ENCODE measurements around the gene TTC22. TPM values are rescaled to one million over a fixed set of nuclear protein-coding genes. Genes with fewer than 3 reads are reported as not detected.
"Not testable (repeated sequence)": the region's sequence is repeated elsewhere in the genome, so short reads cannot be mapped to it uniquely, and the experiment has no call there.

Gene TTC22
- polyA plus RNA-seq, 10 donors = 0.06 to 1.7 (median 0.23) TPM; not detected in 3

DNA sequence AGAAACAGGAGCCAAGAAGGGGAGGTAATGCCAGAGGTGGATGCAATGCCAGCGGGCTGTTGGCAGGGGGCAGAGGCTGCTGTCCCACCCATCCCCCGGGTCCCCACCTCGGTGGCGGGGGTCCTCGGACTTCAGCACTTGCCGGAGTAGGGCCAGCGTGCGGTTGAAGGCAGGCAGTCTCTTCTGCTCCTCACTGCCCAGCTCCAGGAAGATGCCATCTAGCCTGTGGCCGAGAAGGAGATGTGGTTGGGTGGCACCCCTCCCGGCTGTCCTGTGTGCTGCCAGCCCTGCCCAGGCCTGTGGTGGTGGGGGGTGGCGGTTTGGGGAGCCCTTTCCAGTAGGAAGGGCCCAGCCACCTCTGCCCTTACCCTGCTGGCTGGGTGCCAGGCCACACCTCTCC lies 13.5 kb downstream of the TTC22 start:
- DNase-seq = no peak

DNA sequence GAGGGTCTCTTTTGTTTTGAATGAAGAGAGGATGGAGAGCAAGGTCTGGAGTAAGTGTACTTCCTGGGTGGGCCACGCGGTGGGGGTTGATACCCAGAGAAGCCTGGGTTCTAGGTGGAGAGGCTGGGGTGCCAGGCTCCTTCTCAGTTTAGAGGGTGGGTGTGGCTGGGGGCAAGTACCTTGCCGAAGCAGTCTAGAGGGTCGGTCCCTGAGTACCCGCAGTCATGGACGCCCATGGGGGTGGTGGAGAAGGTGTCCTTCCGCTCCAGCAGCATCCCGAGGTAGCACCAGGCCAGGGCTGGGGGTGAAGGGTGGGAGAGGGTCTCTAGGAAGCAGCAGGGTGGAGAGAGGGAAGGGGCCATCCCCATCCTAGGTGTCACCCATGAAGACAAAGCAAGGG lies 14.3 kb downstream of the TTC22 start:
- DNase-seq = no peak

DNA sequence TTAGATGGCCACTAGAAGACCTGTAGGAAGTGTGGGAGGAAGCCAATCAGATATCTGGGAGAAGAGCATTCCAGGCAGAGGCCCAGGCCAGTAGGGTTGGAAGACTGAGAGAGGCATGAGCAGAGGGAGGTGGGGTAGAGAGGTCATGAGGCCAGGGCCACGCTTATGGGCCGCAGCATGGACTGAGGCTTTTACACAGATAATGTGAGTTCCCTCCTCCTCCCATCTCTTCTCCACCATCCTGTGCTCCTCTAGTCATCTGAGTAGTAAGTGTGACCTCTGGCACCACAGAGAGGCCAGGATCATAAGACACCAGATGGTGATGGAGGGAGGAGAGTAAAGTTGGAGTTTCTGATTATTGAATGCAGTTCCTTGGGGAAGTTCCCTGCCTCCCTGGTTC lies 17.1 kb downstream of the TTC22 start:
- DNase-seq = no peak

DNA sequence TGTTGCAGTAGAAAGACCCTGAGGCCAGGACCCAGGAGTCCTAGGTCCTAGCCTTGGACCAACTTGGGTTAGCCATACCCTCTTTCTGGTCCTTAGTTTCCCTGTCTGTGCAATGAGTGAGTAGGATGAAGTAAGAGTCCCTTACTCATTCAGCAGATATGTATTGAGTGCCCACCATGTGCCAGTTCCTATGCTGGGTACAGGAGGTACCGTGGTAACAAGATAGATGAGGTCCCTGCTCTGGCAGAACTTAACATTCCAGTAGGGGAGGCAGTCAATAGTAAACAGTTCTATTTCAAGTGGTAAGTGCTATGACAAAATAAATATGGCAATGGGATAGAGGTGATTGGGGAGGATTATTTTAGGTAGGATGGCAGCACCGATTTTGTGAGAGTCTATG lies 18.5 kb downstream of the TTC22 start:
- no peak for DNase-seq

GRCh38 chr1:54782156-54782555 lies 19.0 kb downstream of the TTC22 start:
- no peak for DNase-seq

GRCh38 chr1:54781023-54781723 lies 19.9 kb downstream of the TTC22 start:
- peak in 1 of 3 donors; percentile 44 for DNase-seq

DNA sequence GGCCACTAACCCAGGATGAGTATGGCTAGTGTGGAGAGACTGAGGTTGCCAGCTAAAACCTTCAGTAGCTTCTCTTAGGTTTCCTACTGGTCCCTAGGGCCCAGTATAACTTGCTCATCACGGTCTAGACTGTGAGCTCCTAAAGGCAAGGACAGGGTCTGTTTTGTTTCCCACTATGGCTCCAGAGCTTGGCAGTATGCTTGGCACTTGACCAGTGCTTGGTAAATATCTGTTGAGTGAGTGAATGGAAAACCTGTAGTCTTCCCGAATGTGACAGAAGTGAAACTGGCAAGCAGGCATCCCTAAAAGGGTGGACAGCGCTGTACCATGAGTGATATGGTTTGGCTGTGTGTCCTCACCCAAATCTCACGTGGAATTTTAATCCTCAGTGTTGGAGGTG lies 23.7 kb downstream of the TTC22 start:
- DNase-seq = no peak

DNA sequence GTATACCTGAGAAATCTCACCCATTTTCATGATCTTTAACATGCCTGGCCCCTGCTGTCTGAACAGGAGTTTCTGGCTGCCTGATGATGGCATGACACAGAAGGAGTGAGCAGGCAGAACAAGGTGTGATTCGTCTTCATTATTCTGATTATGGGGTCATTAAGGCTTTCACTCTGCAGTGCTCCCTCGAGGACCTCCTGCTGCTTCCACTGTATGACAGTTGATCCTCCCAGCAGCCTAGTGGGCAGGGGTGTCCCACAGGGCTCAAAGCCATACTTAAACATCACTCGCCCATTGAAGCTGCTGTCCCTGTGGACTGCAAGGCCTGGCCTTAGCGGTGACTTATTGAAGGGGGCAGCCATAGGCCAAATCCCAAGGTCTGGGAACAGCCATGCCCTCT lies 24.1 kb downstream of the TTC22 start:
- no peak for DNase-seq

DNA sequence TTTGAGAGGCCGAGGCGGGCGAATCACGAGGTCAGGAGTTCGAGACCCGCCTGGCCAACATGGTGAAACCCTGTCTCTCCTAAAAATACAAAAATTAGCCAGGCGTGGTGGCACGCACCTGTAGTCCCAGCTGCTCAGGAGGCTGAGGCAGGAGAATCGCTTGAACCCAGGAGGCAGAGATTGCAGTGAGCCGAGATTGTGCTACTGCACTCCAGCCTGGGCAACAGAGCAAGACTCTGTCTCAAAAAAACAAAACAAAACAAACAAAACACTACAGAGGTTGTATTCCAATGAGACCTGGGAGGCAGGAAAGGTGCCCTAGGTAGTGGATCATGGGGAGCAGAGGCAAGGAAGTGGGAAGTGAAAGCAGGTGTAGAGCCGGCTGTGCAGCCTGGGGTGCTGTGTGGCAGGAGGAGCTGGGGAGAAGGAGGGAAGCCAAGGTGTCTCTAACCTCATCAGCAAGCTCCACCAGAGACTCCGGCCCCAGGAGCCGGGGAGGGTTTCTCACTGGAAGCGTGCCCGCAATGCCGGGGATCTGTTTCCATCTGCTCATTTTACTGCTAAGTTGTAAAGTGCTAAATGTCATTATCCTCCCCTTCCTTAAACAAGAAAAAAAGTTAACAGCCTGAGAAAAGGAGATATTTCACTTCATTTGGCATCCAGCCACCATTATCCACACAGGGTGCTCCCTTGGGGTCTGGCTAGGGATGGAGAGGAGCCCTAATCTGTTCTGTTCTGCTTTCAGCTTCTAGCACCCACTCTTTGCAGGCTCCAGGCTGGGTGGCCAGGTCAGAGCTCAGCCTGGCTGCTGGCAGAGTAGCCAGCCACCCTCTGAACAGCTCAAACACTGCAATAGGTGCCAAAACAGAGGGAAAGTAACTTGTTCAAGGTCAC lies 25.0 kb downstream of the TTC22 start:
- not testable (repeated sequence) for DNase-seq

- no peak for DNase-seq
Observed at GRCh38 chr1:54774820-54775498, 26.2 kb downstream of the TTC22 start.

DNA sequence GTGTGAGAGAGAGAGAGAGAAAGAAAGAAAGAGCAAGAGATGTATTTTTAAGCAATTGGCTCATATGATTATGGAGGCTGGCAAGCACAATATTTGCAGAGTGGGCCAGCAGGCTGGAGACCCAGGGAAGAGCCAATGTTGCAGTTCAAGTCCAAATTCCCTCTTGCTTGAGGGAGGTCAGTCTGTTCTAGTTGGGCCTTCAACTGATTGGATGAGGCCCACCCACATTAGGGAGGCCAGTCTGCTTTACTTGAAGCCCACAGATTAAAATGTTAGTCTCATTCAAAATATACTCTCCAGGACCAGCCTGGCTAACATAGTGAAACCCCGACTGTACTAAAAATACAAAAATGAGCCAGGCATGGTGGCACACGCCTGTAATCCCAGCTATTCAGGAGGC lies 28.2 kb downstream of the TTC22 start:
- no peak for DNase-seq

DNA sequence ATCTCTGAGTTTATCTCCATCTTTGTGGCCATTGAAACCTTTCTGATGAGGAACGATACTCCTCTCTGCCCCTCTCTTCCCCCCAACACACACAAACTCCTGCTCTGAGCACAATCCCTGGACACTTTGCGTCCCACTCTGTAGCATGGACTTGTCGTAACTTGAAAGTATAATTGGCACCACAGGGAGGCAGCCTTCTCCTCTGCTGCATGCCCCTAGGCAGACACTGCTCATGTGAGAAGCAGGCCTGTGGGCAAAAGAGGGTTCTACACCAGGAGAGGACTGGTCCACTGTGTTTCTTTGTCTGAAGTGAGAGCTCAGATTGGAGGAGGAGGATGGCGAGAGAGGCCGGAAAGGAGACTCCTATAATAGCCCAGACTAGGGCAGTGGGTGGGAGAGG lies 33.0 kb downstream of the TTC22 start:
- DNase-seq = no peak

- DNase-seq = no peak
Observed at GRCh38 chr1:54767526-54767925, 33.6 kb downstream of the TTC22 start.

DNA sequence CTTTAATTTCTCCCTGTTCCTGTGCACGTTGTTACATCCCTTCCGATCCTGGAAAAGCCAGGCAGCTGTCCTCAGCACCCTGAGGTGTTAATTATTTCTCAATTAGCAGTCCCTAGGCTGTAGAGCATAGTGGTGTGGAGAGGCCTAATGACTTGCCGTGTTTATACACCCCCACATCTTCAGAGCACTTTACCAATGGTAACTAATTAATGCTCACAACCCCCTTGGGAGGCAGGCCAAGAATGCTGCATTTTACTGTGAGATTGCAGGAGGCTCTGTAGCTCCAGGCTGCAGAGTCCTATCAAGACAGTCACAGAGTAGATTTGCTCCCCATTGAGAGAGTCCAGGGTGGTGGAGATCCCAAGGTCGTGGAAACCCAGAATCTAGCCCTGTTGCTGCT lies 34.4 kb downstream of the TTC22 start:
- no peak for DNase-seq

DNA sequence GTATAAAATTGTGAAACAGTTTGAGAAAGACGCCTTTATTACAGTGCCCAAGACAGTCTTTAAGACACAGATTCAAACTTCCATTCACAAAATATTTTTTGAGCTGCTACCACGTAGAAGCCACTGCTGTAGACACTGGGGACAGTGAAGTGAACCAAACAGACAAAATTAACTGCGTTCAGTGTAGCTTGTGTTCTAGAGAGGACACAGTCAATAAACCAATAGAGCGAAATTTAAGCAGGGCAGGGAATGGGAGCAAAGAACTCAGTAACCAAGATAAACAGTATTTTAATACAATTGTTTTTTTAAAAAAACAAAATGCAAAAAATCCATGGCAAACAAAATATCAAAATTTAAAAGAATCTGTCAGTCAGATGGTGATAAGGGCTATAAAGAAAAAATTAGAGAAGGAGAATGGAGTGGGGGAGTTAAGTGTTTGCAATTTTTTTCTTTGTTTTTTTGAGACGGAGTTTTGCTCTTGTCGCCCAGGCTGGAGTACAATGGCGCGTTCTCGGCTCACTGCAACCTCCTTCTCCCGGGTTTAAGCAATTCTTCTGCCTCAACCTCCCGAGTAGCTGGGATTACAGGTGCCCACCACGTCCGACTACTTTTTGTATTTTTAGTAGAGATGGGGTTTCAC lies 36.1 kb downstream of the TTC22 start:
- DNase-seq = no peak

GRCh38 chr1:54764133-54764921 lies 36.8 kb downstream of the TTC22 start, which contains the start of gene PARS2:
PARS2 (minus strand) TSS chr1:54764523; CDS start chr1:54759161, 5,362 bp downstream.
- DNase-seq = peak; percentile 99 to 100 (median 100)

DNA sequence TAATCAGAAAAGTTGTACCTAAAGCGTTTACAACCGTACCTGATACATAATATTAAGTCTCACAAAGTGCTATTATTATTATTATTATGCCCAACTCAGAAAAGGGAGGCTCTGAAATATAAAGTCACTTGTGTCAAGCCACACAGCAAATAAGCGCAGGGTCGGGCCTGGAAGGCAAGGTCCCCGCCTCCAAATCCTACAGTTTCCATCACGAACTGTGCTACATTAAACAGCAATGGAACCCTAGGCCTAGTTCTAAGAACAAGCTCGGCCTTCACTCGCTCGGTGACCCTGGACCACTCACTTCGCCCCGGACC lies 37.3 kb downstream of the TTC22 start:
- no peak for DNase-seq

DNA sequence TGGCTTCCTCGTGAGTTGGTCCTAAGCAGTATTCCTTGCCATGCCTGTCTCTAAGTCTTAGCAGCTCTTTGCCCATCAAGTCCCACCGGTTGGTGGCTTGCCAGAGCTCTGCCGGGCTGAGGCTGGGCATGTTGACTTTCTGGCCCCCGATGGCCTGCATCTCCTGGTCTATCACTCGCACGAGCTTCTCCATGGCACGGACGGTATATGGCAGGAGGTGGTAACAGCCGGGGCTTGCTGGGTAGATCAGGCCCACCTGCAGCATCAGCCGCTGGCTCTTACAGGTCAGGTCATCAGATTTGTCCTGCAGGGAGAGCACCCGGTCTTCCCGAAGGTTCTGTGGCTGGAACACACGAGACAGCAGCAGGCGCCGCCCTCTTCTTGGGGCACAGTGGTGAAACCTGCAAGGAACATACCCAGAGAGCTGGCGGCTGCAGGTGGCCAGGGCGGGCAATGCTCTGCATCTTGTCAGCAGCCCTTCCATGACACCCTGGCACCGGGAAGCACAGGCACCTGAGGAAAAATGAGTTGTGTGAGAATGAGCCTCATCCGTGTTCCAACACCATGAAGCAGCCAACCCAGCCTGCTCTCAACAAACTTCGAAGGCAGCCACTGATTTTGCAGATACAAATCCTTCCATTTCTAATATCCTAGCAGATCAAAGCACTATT lies 42.3 kb downstream of the TTC22 start:
- no peak for DNase-seq

GRCh38 chr1:54757833-54758232 lies 43.3 kb downstream of the TTC22 start:
- DNase-seq = no peak

DNA sequence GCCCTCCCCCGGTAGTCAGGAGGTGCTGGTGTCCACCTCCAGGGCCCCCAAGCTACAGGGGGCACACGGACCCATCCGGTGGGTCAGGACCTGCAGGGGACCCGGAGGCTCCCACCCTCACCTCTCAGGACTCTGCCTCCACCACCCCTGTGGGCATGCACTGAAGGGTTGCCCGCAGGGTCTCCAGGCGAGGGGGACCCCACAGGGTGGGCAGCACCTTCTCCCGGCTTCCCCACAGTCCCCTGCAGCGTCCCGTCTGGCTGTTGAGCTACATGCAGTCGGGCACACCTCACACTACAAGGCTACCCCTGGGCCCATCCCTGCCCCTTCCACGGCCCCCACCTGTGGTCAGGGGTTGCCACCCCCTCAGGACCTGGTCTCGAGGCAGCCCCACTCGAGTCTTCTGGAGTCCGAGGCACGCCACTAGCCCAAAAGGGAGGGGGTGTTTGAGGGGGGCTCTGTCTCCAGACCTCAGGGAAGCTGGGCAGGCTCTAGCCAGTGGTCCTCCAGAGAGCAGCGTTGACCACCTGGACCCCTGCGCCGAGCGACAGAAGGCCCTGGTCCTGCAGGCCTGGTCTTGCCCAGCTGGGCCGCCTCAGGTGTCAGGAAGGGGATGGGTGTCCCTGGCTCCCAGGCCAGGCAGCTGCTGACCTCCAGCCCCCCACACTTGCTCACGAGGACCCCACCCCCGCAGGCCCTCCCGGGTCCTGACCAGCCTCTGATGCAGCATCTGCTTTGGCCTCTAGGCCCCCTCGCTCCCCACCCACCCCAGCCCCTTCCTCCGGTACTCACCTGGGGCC lies 46.4 kb downstream of the TTC22 start:
- no peak for DNase-seq

Measured in muscle of back (tissue), 11 donors.